ENCODE measurements around the gene GAS1. TPM values are rescaled to one million over a fixed set of nuclear protein-coding genes. Genes with fewer than 3 reads are reported as not detected.

Gene GAS1
- total RNA-seq, 1 experiment from 2014 or later: 0.21 TPM

GRCh38 chr9:86983249-86983619 is 35.9 kb upstream of the GAS1 start:
- Mint-ChIP-seq H3K4me3 (ENCODE audit: low read depth, unreplicated experiment) (no peak overlapping the region), H3K9me3 (ENCODE audit: low read depth, unreplicated experiment) (no peaks in the 10 kb centered on the region), H3K4me1 (ENCODE audit: low read depth, unreplicated experiment) (no peaks in the 10 kb centered on the region), H3K27ac (ENCODE audit: unreplicated experiment) (no peak overlapping the region), H3K36me3 (ENCODE audit: insufficient read depth, unreplicated experiment) (no peaks in the 10 kb centered on the region), H3K27me3 (ENCODE audit: unreplicated experiment) (peaks cover 90% of the 10 kb centered on the region)
- no TSS peak for BruUV-seq (replicated peaks)
- TF ChIP-seq CTCF (IDR thresholded peaks at IDR 0.05; ENCODE audit: unreplicated experiment): no peak
- no peak for DNase-seq
- CTCF ChIA-PET: interaction anchor here (0.7 kb wide), 1 partner anchor 10 kb away, joined by 3 read pairs; no protein-coding TSS in a partner anchor
- intact Hi-C loops (cut with micrococcal nuclease; ENCODE audit: unreplicated experiment): no loop called here

GRCh38 chr9:86980802-86981201 is 33.5 kb upstream of the GAS1 start:
- no peak for TF ChIP-seq CTCF (IDR thresholded peaks at IDR 0.05; ENCODE audit: unreplicated experiment)
- BruUV-seq (replicated peaks): no TSS peak
- CTCF ChIA-PET: no interaction called here

GRCh38 chr9:86979657-86980056 is 32.4 kb upstream of the GAS1 start:
- no peak for TF ChIP-seq CTCF (IDR thresholded peaks at IDR 0.05; ENCODE audit: unreplicated experiment)
- intact Hi-C loops (cut with micrococcal nuclease; ENCODE audit: unreplicated experiment): no loop called here
- Mint-ChIP-seq H3K4me1 (ENCODE audit: low read depth, unreplicated experiment) (no peaks in the 10 kb centered on the region), H3K27ac (ENCODE audit: unreplicated experiment) (no peak overlapping the region), H3K27me3 (ENCODE audit: unreplicated experiment) (peaks cover 80% of the 10 kb centered on the region), H3K9me3 (ENCODE audit: low read depth, unreplicated experiment) (no peaks in the 10 kb centered on the region), H3K4me3 (ENCODE audit: low read depth, unreplicated experiment) (no peak overlapping the region), H3K36me3 (ENCODE audit: insufficient read depth, unreplicated experiment) (no peaks in the 10 kb centered on the region)
- BruUV-seq (replicated peaks): no TSS peak
- no peak for DNase-seq
- CTCF ChIA-PET: no interaction called here

More at GRCh38 chr9:86980802-86981201, 33.5 kb upstream of the GAS1 start:
- Mint-ChIP-seq H3K4me3 (ENCODE audit: low read depth, unreplicated experiment) (no peak overlapping the region), H3K4me1 (ENCODE audit: low read depth, unreplicated experiment) (no peaks in the 10 kb centered on the region), H3K27me3 (ENCODE audit: unreplicated experiment) (peaks cover 86% of the 10 kb centered on the region), H3K36me3 (ENCODE audit: insufficient read depth, unreplicated experiment) (no peaks in the 10 kb centered on the region), H3K27ac (ENCODE audit: unreplicated experiment) (no peak overlapping the region), H3K9me3 (ENCODE audit: low read depth, unreplicated experiment) (no peaks in the 10 kb centered on the region)
- intact Hi-C loops (cut with micrococcal nuclease; ENCODE audit: unreplicated experiment): no loop called here
- no peak for DNase-seq

GRCh38 chr9:86978922-86979474 is 31.7 kb upstream of the GAS1 start:
- H3K4me3 Mint-ChIP-seq (ENCODE audit: low read depth, unreplicated experiment): no peak overlapping the region
- no peak for DNase-seq
- no peaks in the 10 kb centered on the region for H3K36me3 Mint-ChIP-seq (ENCODE audit: insufficient read depth, unreplicated experiment)
- CTCF ChIA-PET: no interaction called here
- no peak for TF ChIP-seq CTCF (IDR thresholded peaks at IDR 0.05; ENCODE audit: unreplicated experiment)
- no peak overlapping the region for H3K27ac Mint-ChIP-seq (ENCODE audit: unreplicated experiment)
- peaks cover 83% of the 10 kb centered on the region for H3K27me3 Mint-ChIP-seq (ENCODE audit: unreplicated experiment)
- H3K9me3 Mint-ChIP-seq (ENCODE audit: low read depth, unreplicated experiment): no peaks in the 10 kb centered on the region
- BruUV-seq (replicated peaks): no TSS peak
- H3K4me1 Mint-ChIP-seq (ENCODE audit: low read depth, unreplicated experiment): no peaks in the 10 kb centered on the region
- intact Hi-C loops (cut with micrococcal nuclease; ENCODE audit: unreplicated experiment): no loop called here
